GM23248 (cell line): ENCODE measurements around the gene PHF23.

Source experiments
- EZH2 ChIP-seq: fragments of 200-600 bp; sonication (generic); IDR thresholded peaks from 2 replicates; pipeline ENCODE4 v1.6.1; 2018; ENCODE audit warnings: antibody characterized with exemption, mild to moderate bottlenecking; ENCODE audit not compliant: insufficient read depth, poor library complexity, severe bottlenecking
- EZH2phosphoT487 ChIP-seq: fragments of 200-600 bp; sonication (generic); IDR thresholded peaks from 2 replicates; pipeline ENCODE4 v1.6.1; 2018; ENCODE audit warnings: antibody characterized with exemption, moderate library complexity, mild to moderate bottlenecking, low read depth; ENCODE audit not compliant: insufficient read depth

GRCh38 chr17:7283471-7284216 is 44.4 kb upstream of the PHF23 start:
- TF ChIP-seq EZH2phosphoT487 (no peak), EZH2 (no peak)
